OCI-LY7 (cell line): ENCODE results near the gene MVB12B. TPM values are rescaled to one million over a fixed set of nuclear protein-coding genes. Genes with fewer than 3 reads are reported as not detected.

Experiments
- BruUV-seq: library from RNA; stranded (reverse); fragments of 400-500 nt; replicated peaks from 2 replicates; lab custom pipeline; 2021; lab: Mats Ljungman, UMichigan
- CTCF ChIA-PET: fragments of 300-600 bp; sonication (Branson Sonifier 250); formaldehyde crosslinking; loops from one replicate; lab custom pipeline; 2022; ENCODE audit warnings: antibody characterized with exemption; ENCODE audit not compliant: unreplicated experiment; lab: Charles Lee
- POLR2A ChIA-PET: fragments of 300-600 bp; sonication (Branson Sonifier 250); formaldehyde crosslinking; loops from one replicate; lab custom pipeline; 2022; ENCODE audit warnings: antibody characterized with exemption; lab: Charles Lee
- DNase-seq: peaks from one replicate; pipeline ENCODE4 v3.0.0-alpha.2; 2015; ENCODE audit warnings: low spot score
- H2AFZ ChIP-seq: fragments of 200-600 bp; sonication (generic), shearing (Covaris generic); 2 replicates; pipeline ENCODE4 v1.6.1; 2014; ENCODE audit warnings: mild to moderate bottlenecking, antibody characterized with exemption, low read length, moderate library complexity
- H3K27ac ChIP-seq: fragments of 200-600 bp; sonication (generic); 2 replicates; pipeline ENCODE4 v1.5.1; 2014; ENCODE audit warnings: mixed run types, low read depth, mild to moderate bottlenecking, moderate library complexity, low read length, inconsistent platforms; ENCODE audit not compliant: poor library complexity, severe bottlenecking
- H3K36me3 ChIP-seq: fragments of 200-600 bp; sonication (generic); 2 replicates; pipeline ENCODE4 v1.6.1; 2014; ENCODE audit warnings: mild to moderate bottlenecking, antibody characterized with exemption, low read length, moderate library complexity, mixed read lengths; ENCODE audit not compliant: insufficient read depth
- H3K4me1 ChIP-seq: fragments of 200-600 bp; sonication (generic); 2 replicates; pipeline ENCODE4 v1.5.1; 2014; ENCODE audit warnings: mild to moderate bottlenecking, low read length; ENCODE audit not compliant: insufficient read depth, poor library complexity, severe bottlenecking
- H3K4me2 ChIP-seq: fragments of 200-600 bp; sonication (generic); 2 replicates; pipeline ENCODE4 v1.6.1; 2014; ENCODE audit warnings: mild to moderate bottlenecking, low read length
- H3K4me3 ChIP-seq: fragments of 200-600 bp; sonication (generic); 2 replicates; pipeline ENCODE4 v1.5.1; 2014; ENCODE audit warnings: mild to moderate bottlenecking, low read depth, low read length; ENCODE audit not compliant: poor library complexity, severe bottlenecking
- H3K79me2 ChIP-seq: fragments of 200-600 bp; sonication (generic); 2 replicates; pipeline ENCODE4 v1.6.1; 2016; ENCODE audit warnings: low read depth, mild to moderate bottlenecking, low read length, moderate library complexity, mixed read lengths; ENCODE audit not compliant: insufficient read depth
- H3K9me2 ChIP-seq: fragments of 200-600 bp; sonication (generic); 2 replicates; pipeline ENCODE4 v1.6.1; 2016; ENCODE audit warnings: mild to moderate bottlenecking, low read length, mixed read lengths; ENCODE audit not compliant: insufficient read depth
- H3K9me3 ChIP-seq: fragments of 200-600 bp; sonication (generic); 2 replicates; pipeline ENCODE4 v1.6.1; 2014; ENCODE audit warnings: mild to moderate bottlenecking, mixed run types, low read length, mixed read lengths
- H4K20me1 ChIP-seq: fragments of 200-600 bp; sonication (generic); 2 replicates; pipeline ENCODE4 v1.6.1; 2014; ENCODE audit warnings: mild to moderate bottlenecking, antibody characterized with exemption, low read length, moderate library complexity, mixed read lengths; ENCODE audit not compliant: insufficient read depth
- EZH2phosphoT487 ChIP-seq: fragments of 200-600 bp; sonication (generic); IDR thresholded peaks from 2 replicates; pipeline ENCODE4 v1.6.1; 2018; ENCODE audit warnings: low read depth, borderline replicate concordance, mild to moderate bottlenecking, mixed run types, antibody characterized with exemption, low read length, moderate library complexity, mixed read lengths
- intact Hi-C: fragments of 100-400 bp; cut with micrococcal nuclease; formaldehyde crosslinking; loops from one replicate; pipeline ENCODE4 v1.10.0; 2022; ENCODE audit not compliant: unreplicated experiment
- total RNA-seq, 2 experiments: library from RNA; depleted of rRNA in 1 of 2; stranded (reverse); fragments of >200 nt in 1 of 2; shearing (Covaris generic) in 1 of 2; gene quantifications; 2 replicates each; pipeline ENCODE4 v1.2.3, GENCODE V29; 2014 to 2022
- TF ChIP-seq, protein P1 (sequence below): fragments of 200-600 bp; sonication (generic); conservative IDR thresholded peaks from 2 replicates; pipeline ENCODE4 v1.5.1; 2014; ENCODE audit warnings: mild to moderate bottlenecking, antibody characterized with exemption, low read length, moderate library complexity, mixed read lengths

Gene MVB12B
- total RNA-seq, 2 experiments from 2014 or later = 1.3 TPM; not detected in 1

DNA sequence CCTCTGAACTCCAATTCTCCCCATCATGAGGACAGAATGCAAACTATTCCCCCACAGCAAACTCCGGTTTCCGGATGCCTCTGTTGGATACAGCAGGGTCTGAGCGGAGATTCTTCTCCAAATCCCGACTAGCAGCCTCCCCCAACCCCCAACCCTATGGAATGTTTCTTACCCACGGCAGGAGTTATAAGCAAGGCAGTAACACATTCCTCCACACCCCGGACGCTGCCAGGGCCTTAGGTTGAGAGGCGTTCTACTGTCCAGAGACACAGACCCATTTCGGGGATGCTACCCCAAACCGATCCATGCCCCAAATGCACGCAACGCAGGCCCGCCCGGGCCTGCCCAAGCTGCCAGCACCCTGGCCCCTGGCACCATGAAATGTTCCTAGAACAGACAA, 201.5 kb downstream of the MVB12B start:
- H4K20me1 ChIP-seq = no peaks in the 10 kb centered on the region
- DNase-seq = no peak
- no peak overlapping the region for H3K4me2 ChIP-seq
- no peak overlapping the region for H3K4me3 ChIP-seq
- ChIA-PET POLR2A (no interaction called here), CTCF (no interaction called here)
- H3K4me1 ChIP-seq = peaks cover 31% of the 10 kb centered on the region
- H2AFZ ChIP-seq = no peak overlapping the region
- H3K79me2 ChIP-seq = no peaks in the 10 kb centered on the region
- no peaks in the 10 kb centered on the region for H3K36me3 ChIP-seq
- TF ChIP-seq, protein P1, sequence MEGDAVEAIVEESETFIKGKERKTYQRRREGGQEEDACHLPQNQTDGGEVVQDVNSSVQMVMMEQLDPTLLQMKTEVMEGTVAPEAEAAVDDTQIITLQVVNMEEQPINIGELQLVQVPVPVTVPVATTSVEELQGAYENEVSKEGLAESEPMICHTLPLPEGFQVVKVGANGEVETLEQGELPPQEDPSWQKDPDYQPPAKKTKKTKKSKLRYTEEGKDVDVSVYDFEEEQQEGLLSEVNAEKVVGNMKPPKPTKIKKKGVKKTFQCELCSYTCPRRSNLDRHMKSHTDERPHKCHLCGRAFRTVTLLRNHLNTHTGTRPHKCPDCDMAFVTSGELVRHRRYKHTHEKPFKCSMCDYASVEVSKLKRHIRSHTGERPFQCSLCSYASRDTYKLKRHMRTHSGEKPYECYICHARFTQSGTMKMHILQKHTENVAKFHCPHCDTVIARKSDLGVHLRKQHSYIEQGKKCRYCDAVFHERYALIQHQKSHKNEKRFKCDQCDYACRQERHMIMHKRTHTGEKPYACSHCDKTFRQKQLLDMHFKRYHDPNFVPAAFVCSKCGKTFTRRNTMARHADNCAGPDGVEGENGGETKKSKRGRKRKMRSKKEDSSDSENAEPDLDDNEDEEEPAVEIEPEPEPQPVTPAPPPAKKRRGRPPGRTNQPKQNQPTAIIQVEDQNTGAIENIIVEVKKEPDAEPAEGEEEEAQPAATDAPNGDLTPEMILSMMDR = no peak
- TF ChIP-seq EZH2phosphoT487 = no peak
- intact Hi-C loops = no loop called here
- H3K9me2 ChIP-seq = no peaks in the 10 kb centered on the region
- BruUV-seq = no TSS peak
- no peaks in the 10 kb centered on the region for H3K9me3 ChIP-seq
- H3K27ac ChIP-seq = no peak overlapping the region

DNA sequence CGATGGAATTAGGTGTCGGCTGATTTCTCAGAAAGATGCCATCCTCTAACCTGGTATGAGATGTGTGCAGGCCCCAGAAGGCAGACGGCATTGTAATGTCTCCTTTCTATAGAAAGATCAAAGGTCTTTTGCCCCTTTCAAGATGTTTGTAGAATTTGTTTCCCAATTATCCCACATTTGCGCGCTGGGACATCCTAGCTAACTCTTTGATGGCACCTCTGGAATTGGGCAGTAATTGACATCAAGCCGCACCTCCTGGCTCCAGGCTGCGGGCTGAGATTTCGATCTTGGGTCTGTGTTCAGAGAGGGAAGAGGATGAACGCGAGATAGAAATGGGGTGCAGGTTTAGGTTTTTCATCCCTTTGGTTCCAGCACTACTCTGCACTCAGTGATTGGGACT, 202.3 kb downstream of the MVB12B start:
- Histone ChIP-seq H3K4me3 (no peak overlapping the region), H3K9me2 (no peaks in the 10 kb centered on the region), H2AFZ (no peak overlapping the region), H3K36me3 (no peaks in the 10 kb centered on the region), H3K79me2 (no peaks in the 10 kb centered on the region), H3K27ac (no peak overlapping the region), H3K4me1 (peaks cover 32% of the 10 kb centered on the region), H3K4me2 (no peak overlapping the region), H3K9me3 (no peaks in the 10 kb centered on the region), H4K20me1 (no peaks in the 10 kb centered on the region)
- ChIA-PET POLR2A (no interaction called here), CTCF (no interaction called here)
- intact Hi-C loops = no loop called here
- no peak for DNase-seq
- no TSS peak for BruUV-seq
- TF ChIP-seq, protein P1 = no peak
- TF ChIP-seq EZH2phosphoT487 = no peak

DNA sequence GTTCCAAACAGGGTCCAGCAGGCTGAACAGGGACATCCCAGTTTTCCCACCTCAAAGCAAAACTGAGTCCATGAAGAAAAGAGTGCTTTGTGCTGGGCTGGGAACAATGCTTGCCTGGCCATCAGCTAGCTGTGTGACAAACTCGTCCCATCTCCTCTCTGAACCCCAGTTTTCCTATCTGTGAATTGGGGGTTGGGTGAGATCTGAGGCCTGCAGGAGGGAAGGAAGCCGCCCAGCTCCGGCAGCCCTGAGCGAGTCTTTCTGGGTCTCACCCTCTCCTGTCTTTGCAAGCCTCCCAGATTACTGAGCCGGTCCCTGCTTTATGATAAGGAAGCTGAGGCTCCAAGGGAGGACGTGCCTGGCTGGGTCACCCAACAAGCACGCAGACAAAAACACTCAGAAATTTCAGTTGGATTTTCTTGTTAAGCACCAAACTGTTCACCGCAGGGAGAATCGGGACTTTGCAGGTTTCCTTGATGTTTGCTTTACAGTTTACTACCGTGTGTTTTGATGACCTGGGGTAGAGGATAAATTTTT, 204.5 kb downstream of the MVB12B start:
- Histone ChIP-seq H3K9me2 (no peaks in the 10 kb centered on the region), H3K4me2 (no peak overlapping the region), H4K20me1 (no peaks in the 10 kb centered on the region), H3K79me2 (no peaks in the 10 kb centered on the region), H2AFZ (no peak overlapping the region), H3K4me3 (no peak overlapping the region), H3K36me3 (no peaks in the 10 kb centered on the region), H3K9me3 (no peaks in the 10 kb centered on the region), H3K4me1 (peaks cover 52% of the 10 kb centered on the region), H3K27ac (no peak overlapping the region)
- POLR2A ChIA-PET = interaction anchor here (2.5 to 2.6 kb wide), 2 partner anchors 9 to 14 kb away, joined by 10 to 17 read pairs; no protein-coding TSS in a partner anchor
- DNase-seq = no peak
- TF ChIP-seq, protein P1 = no peak
- no peak for TF ChIP-seq EZH2phosphoT487
- intact Hi-C loops = no loop called here
- no TSS peak for BruUV-seq
- CTCF ChIA-PET = interaction anchor here (0.5 kb wide), 1 partner anchor 23 kb away, joined by 3 read pairs; no protein-coding TSS in a partner anchor
